IMR-90 (cell line): ENCODE results near the gene APIP. TPM values are rescaled to one million over a fixed set of nuclear protein-coding genes. Genes with fewer than 3 reads are reported as not detected.

Source experiments
- ATAC-seq: fragments of 200-7000 bp; cut with Tn5 transposase; 2 replicates; pipeline ENCODE4 v1.9.1; 2020; ENCODE audit warnings: low read depth, mild to moderate bottlenecking, moderate library complexity
- BruUV-seq: library from RNA; stranded (reverse); fragments of 400-500 nt; replicated peaks from 2 replicates; lab custom pipeline; 2021; lab: Mats Ljungman, UMichigan
- CTCF ChIA-PET: fragments of 300-600 bp; formaldehyde crosslinking; extraction: SDS; loops from one replicate; lab custom pipeline; 2021; ENCODE audit warnings: antibody characterized with exemption; lab: Yijun Ruan, JAX
- POLR2A ChIA-PET: fragments of 300-600 bp; sonication (Branson Sonifier 250); formaldehyde crosslinking; loops from one replicate; lab custom pipeline; 2022; ENCODE audit warnings: antibody characterized with exemption; ENCODE audit not compliant: unreplicated experiment; lab: Charles Lee
- DNase-seq: peaks from one replicate; pipeline ENCODE4 v3.0.0; 2013
- H2AFZ ChIP-seq: replicated peaks from 2 replicates; pipeline ENCODE3; 2013; ENCODE audit warnings: low read length, mild to moderate bottlenecking; ENCODE audit not compliant: poor library complexity
- H2AK5ac ChIP-seq: 2 replicates; pipeline ENCODE4 v1.6.1; 2013; ENCODE audit warnings: low read depth, low read length, inconsistent platforms
- H2AK9ac ChIP-seq: replicated peaks from 2 replicates; pipeline ENCODE3; 2013; ENCODE audit warnings: mild to moderate bottlenecking, low read depth, low read length, moderate library complexity; ENCODE audit not compliant: poor library complexity
- H2BK120ac ChIP-seq: 2 replicates; pipeline ENCODE4 v1.6.1; 2013; ENCODE audit warnings: low read depth, low read length, inconsistent platforms
- H2BK15ac ChIP-seq: 3 replicates; pipeline ENCODE4 v1.6.1; 2013; ENCODE audit warnings: low read depth, low read length, inconsistent platforms
- H2BK20ac ChIP-seq: 2 replicates; pipeline ENCODE4 v1.6.1; 2013; ENCODE audit warnings: low read depth, mild to moderate bottlenecking, inconsistent platforms, low read length, moderate library complexity
- H2BK5ac ChIP-seq: 2 replicates; pipeline ENCODE4 v1.6.1; 2013; ENCODE audit warnings: mild to moderate bottlenecking, low read depth, low read length, inconsistent platforms; ENCODE audit not compliant: poor library complexity, severe bottlenecking
- H3K14ac ChIP-seq: replicated peaks from 2 replicates; pipeline ENCODE4 v1.6.1; 2013; ENCODE audit warnings: low read depth, low read length, inconsistent platforms
- H3K18ac ChIP-seq: 2 replicates; pipeline ENCODE4 v1.6.1; 2013; ENCODE audit warnings: low read depth, low read length, control low read depth
- H3K23ac ChIP-seq: 2 replicates; pipeline ENCODE4 v1.6.1; 2013; ENCODE audit warnings: low read depth, low read length, inconsistent platforms
- H3K27ac ChIP-seq: 2 replicates; pipeline ENCODE4 v1.5.1; 2013; ENCODE audit warnings: mild to moderate bottlenecking, control low read depth, low read length; ENCODE audit not compliant: insufficient read depth
- H3K27me3 ChIP-seq: 2 replicates; pipeline ENCODE4 v1.6.1; 2013; ENCODE audit warnings: low read length; ENCODE audit not compliant: control insufficient read depth, insufficient read depth
- H3K36me3 ChIP-seq: 2 replicates; pipeline ENCODE4 v1.6.1; 2013; ENCODE audit warnings: low read length, mixed read lengths; ENCODE audit not compliant: control insufficient read depth, insufficient read depth
- H3K4ac ChIP-seq: 2 replicates; pipeline ENCODE4 v1.6.1; 2013; ENCODE audit warnings: low read depth, low read length, inconsistent platforms
- H3K4me1 ChIP-seq: 2 replicates; pipeline ENCODE4 v1.6.1; 2013; ENCODE audit warnings: low read length, mixed read lengths; ENCODE audit not compliant: control insufficient read depth, insufficient read depth
- H3K4me2 ChIP-seq: 2 replicates; pipeline ENCODE4 v1.6.1; 2013; ENCODE audit warnings: low read depth, mild to moderate bottlenecking, control low read depth, low read length, moderate library complexity
- H3K4me3 ChIP-seq: 2 replicates; pipeline ENCODE4 v1.5.1; 2013; ENCODE audit warnings: low read depth, mild to moderate bottlenecking, control low read depth, low read length, moderate library complexity; ENCODE audit not compliant: insufficient read depth
- H3K56ac ChIP-seq: 2 replicates; pipeline ENCODE4 v1.6.1; 2013; ENCODE audit warnings: low read length, inconsistent platforms; ENCODE audit not compliant: insufficient read depth; ENCODE audit errors: extremely low read depth
- H3K79me1 ChIP-seq, 2 experiments: 2 replicates each; pipeline ENCODE4 v1.6.1; 2013; ENCODE audit warnings: low read length in 2 of 2, inconsistent platforms in 1 of 2, low read depth in 1 of 2
- H3K9ac ChIP-seq: 2 replicates; pipeline ENCODE4 v1.6.1; 2013; ENCODE audit warnings: low read depth, low read length, control low read depth
- H3K9me1 ChIP-seq: 2 replicates; pipeline ENCODE4 v1.6.1; 2013; ENCODE audit warnings: low read length, inconsistent platforms; ENCODE audit not compliant: insufficient read depth
- H3K9me3 ChIP-seq: 2 replicates; pipeline ENCODE4 v1.6.1; 2013; ENCODE audit warnings: low read length; ENCODE audit not compliant: control insufficient read depth, insufficient read depth
- H4K20me1 ChIP-seq: 2 replicates; pipeline ENCODE4 v1.6.1; 2013; ENCODE audit warnings: low read length, inconsistent platforms; ENCODE audit not compliant: insufficient read depth
- H4K5ac ChIP-seq: 2 replicates; pipeline ENCODE4 v1.6.1; 2013; ENCODE audit warnings: mild to moderate bottlenecking, low read depth, low read length, control low read depth
- H4K8ac ChIP-seq, 2 experiments: 2 replicates each; pipeline ENCODE4 v1.6.1; 2013; ENCODE audit warnings: low read depth in 2 of 2, low read length in 2 of 2, control low read depth in 1 of 2, inconsistent platforms in 1 of 2
- H4K91ac ChIP-seq: 2 replicates; pipeline ENCODE4 v1.6.1; 2013; ENCODE audit warnings: low read depth, low read length, inconsistent platforms; ENCODE audit not compliant: insufficient read depth
- CHD1 ChIP-seq: IDR thresholded peaks from 2 replicates; pipeline ENCODE4 v1.6.1; 2012; ENCODE audit warnings: low read depth, low read length, improper control_type of control experiment
- WGBS, 2 experiments: methylation state at CpG; one replicate each; pipeline versions ENCODE4 v1.1.5 to v1.1.7; 2013; ENCODE audit warnings: missing lambda C conversion rate in 2 of 2; ENCODE audit not compliant: insufficient read length in 1 of 2; ENCODE audit errors: extremely low coverage in 2 of 2; 5-methylcytosine and 5-hydroxymethylcytosine counted together
- dilution Hi-C: fragments of 300-500 bp; cut with HindIII; formaldehyde crosslinking; loops from one replicate; pipeline ENCODE4 v1.14.3; 2018; ENCODE audit warnings: low sequenced_read_pairs; ENCODE audit not compliant: unreplicated experiment
- in situ Hi-C: fragments of 300-500 bp; cut with MboI; formaldehyde crosslinking; loops from 3 replicates; pipeline ENCODE4 v1.14.3; 2019; ENCODE audit warnings: low sequenced_read_pairs, inconsistent platforms, mixed read lengths
- intact Hi-C: fragments of 100-400 bp; cut with micrococcal nuclease; formaldehyde crosslinking; loops from 2 replicates; pipeline ENCODE4 v1.10.0; 2022
- polyA plus RNA-seq, 3 experiments: library from polyadenylated mRNA; depleted of rRNA; stranded (reverse); fragments of >200 nt; gene quantifications; 2 replicates each; pipeline ENCODE4 v1.2.3, GENCODE V29; 2012; ENCODE audit warnings: low replicate concordance in 1 of 3
- total RNA-seq: library from RNA; depleted of rRNA; stranded (reverse); fragments of >200 nt; gene quantifications from 2 replicates; pipeline ENCODE4 v1.2.3, GENCODE V29; 2012

Gene APIP
- total and polyA plus RNA-seq, 2 of the 4 experiments (the other 2 are of a cell fraction) = 9.9 to 16.6 TPM

GRCh38 chr11:34911676-34912075, 4.5 kb downstream of the APIP start:
- Histone ChIP-seq H3K9me3 (no peaks in the 10 kb centered on the region), H2BK15ac (no peak overlapping the region), H3K9ac (no peak overlapping the region), H3K9me1 (peaks cover 4% of the 10 kb centered on the region; the same call in 1 of the 2 replicates), H4K8ac (no peak overlapping the region), H4K5ac (no peak overlapping the region), H2AFZ (no peak overlapping the region), H3K79me1 (peaks cover 45 to 72% of the 10 kb centered on the region in 2 experiments), H2BK120ac (no peak overlapping the region), H3K18ac (no peak overlapping the region), H2BK5ac (no peak overlapping the region), H4K91ac (no peak overlapping the region), H3K56ac (no peak overlapping the region), H4K20me1 (peaks cover 4% of the 10 kb centered on the region; the same call in 1 of the 2 replicates), H3K27me3 (no peaks in the 10 kb centered on the region), H3K36me3 (peaks cover 2% of the 10 kb centered on the region; the same call in 1 of the 2 replicates), H2AK5ac (no peak overlapping the region), H3K4ac (no peak overlapping the region), H3K14ac (no peak overlapping the region), H3K27ac (no peak overlapping the region), H2BK20ac (no peak overlapping the region), H3K4me3 (no peak overlapping the region), H3K4me2 (no peak overlapping the region), H3K23ac (no peak overlapping the region), H2AK9ac (no peak overlapping the region), H3K4me1 (peaks cover 3% of the 10 kb centered on the region; the same call in 1 of the 2 replicates)
- 100% methylated on average over 1 of the region's 2 CpGs; no CpG with 5 or more reads in 1 of the 2 experiments for WGBS, 2 experiments
- no peak for TF ChIP-seq CHD1
- no TSS peak for BruUV-seq
- ChIA-PET CTCF (interaction anchor here (0.6 kb wide), 1 partner anchor 253 kb away, joined by 3 read pairs; no protein-coding TSS in a partner anchor), POLR2A (no interaction called here)
- dilution Hi-C loops (no loop called here), intact Hi-C loops (no loop called here), in situ Hi-C loops (no loop called here)
- ATAC-seq (no peak), DNase-seq (no peak)
